ENCODE results near the gene PILRB.

The PILRB gene

DNA sequence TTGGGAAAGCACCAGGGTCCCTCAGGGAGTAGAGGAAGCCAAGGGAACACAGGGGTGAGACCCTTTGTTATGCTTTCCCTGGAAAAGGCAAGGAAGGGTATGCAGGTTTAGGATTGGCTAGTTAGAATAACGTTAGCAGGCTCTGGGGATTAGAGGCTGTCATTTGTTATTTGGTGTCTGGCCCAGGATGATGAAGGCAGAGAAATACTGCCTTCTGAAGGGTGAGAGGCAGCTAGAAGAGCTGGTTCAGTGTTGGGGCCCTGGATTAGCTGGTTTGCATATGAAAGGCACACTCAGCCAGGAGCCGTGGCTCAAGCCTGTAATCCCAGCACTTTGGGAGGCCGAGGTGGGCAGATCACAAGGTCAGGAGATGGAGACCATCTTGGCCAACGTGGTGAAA lies 12.4 kb downstream of the PILRB start:
- DNase-seq (ENCODE audit: low read depth) = no peak
- TF ChIP-seq POLR2A (IDR thresholded peaks at IDR 0.05; ENCODE audit: extremely low read depth, insufficient read length) (no peak), MYC (IDR thresholded peaks at IDR 0.05; ENCODE audit: low read depth, low read length) (no peak)
- TF ChIP-seq, protein P1, sequence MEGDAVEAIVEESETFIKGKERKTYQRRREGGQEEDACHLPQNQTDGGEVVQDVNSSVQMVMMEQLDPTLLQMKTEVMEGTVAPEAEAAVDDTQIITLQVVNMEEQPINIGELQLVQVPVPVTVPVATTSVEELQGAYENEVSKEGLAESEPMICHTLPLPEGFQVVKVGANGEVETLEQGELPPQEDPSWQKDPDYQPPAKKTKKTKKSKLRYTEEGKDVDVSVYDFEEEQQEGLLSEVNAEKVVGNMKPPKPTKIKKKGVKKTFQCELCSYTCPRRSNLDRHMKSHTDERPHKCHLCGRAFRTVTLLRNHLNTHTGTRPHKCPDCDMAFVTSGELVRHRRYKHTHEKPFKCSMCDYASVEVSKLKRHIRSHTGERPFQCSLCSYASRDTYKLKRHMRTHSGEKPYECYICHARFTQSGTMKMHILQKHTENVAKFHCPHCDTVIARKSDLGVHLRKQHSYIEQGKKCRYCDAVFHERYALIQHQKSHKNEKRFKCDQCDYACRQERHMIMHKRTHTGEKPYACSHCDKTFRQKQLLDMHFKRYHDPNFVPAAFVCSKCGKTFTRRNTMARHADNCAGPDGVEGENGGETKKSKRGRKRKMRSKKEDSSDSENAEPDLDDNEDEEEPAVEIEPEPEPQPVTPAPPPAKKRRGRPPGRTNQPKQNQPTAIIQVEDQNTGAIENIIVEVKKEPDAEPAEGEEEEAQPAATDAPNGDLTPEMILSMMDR (IDR thresholded peaks at IDR 0.05; ENCODE audit: low read depth, low read length) = no peak
- TF ChIP-seq, protein P2, sequence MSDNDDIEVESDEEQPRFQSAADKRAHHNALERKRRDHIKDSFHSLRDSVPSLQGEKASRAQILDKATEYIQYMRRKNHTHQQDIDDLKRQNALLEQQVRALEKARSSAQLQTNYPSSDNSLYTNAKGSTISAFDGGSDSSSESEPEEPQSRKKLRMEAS (IDR thresholded peaks at IDR 0.05; ENCODE audit: low read depth, low read length) = no peak
- H3K4me3 ChIP-seq (ENCODE audit: low read depth, low read length) = no peak overlapping the region

DNA sequence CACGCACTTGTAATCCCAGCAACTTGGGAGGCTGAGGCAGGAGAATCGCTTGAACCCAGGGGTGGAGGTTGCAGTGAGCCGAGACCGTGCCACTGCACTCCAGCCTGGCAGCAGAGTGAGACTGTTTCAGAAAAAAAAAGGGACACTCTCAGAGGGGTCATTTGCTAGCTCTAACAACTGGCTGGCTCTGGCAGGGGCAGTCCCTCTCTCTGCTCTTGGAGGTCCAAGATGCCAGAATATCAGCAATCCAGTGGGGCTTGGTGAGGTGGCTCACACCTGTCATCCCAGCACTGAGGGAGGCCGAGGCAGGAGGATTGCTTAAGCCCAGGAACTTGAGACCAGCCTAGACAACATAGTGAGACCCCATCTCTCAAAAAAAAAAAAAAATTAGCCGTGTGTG lies 12.8 kb downstream of the PILRB start:
- H3K4me3 ChIP-seq (ENCODE audit: low read depth, low read length) = no peak overlapping the region
- DNase-seq (ENCODE audit: low read depth) = no peak
- no peak for TF ChIP-seq MYC (IDR thresholded peaks at IDR 0.05; ENCODE audit: low read depth, low read length)
- TF ChIP-seq, protein P2 (IDR thresholded peaks at IDR 0.05; ENCODE audit: low read depth, low read length) = no peak
- TF ChIP-seq, protein P1 (IDR thresholded peaks at IDR 0.05; ENCODE audit: low read depth, low read length) = no peak
- no peak for TF ChIP-seq POLR2A (IDR thresholded peaks at IDR 0.05; ENCODE audit: extremely low read depth, insufficient read length)

DNA sequence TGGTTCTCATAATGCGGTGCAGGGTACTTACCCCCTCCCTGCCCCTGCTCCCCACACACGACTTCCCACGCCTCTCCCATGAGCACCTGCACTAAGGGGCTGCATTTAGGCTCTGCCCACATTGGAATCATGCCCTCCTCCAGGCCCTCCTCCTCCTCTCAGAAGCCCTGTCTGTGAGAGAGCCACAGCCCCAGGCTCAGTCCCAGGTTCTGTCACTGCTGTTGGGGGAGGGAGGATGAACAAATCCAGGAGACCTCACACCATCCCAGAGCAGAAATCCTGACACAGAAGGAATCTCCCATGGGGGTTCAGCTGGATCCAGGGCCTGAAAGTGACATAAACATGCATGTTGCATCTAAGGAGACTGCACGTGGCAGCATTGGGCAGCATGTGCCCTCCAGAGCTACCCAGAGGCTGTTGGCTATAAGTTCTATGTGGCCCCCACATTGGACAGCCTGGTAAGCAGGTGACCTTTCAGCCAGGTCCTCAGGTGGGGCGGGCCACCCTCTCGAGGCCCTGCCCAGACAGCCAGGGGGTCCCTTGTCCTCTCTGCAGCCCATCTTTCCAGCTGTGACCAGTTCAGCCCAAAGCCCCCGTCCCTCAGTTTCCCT lies 13.7 kb downstream of the PILRB start:
- peak overlapping the region; percentile 26 for H3K4me3 ChIP-seq (ENCODE audit: low read depth, low read length)
- TF ChIP-seq MYC (IDR thresholded peaks at IDR 0.05; ENCODE audit: low read depth, low read length) = peak; percentile 35; the same call in 1 of the 2 replicates
- peak; percentile 25 for TF ChIP-seq POLR2A (IDR thresholded peaks at IDR 0.05; ENCODE audit: extremely low read depth, insufficient read length)
- TF ChIP-seq, protein P1 (IDR thresholded peaks at IDR 0.05; ENCODE audit: low read depth, low read length) = no peak
- TF ChIP-seq, protein P2 (IDR thresholded peaks at IDR 0.05; ENCODE audit: low read depth, low read length) = peak; percentile 66; the same call in 1 of the 2 replicates
- DNase-seq (ENCODE audit: low read depth) = peak; percentile 51

DNA sequence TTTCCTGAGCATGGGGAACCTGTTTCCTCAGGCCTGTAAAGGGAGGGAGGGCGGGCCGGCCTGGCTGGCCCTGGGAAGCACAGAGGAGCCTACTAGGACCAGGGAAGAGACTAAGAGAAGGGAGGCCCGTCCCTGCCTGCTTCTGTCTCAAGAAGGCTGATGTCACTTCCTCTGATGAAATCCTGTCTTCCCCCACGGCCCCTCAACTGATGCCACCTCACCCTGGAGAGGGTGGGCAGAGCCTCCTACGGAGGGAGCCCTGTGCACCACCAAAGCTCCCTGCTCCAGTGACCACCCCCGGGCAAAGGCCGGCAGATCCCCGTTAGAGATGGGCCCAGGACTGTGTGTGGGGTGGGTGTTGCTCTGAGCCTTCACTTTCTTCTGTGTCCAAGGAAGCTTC lies 14.3 kb downstream of the PILRB start:
- DNase-seq (ENCODE audit: low read depth) = peak; percentile 99
- TF ChIP-seq, protein P1 (IDR thresholded peaks at IDR 0.05; ENCODE audit: low read depth, low read length) = no peak
- TF ChIP-seq POLR2A (IDR thresholded peaks at IDR 0.05; ENCODE audit: extremely low read depth, insufficient read length) = peak; percentile 93
- TF ChIP-seq, protein P2 (IDR thresholded peaks at IDR 0.05; ENCODE audit: low read depth, low read length) = peak; percentile 50; the same call in 1 of the 2 replicates
- peak overlapping the region; percentile 56 for H3K4me3 ChIP-seq (ENCODE audit: low read depth, low read length)

DNA sequence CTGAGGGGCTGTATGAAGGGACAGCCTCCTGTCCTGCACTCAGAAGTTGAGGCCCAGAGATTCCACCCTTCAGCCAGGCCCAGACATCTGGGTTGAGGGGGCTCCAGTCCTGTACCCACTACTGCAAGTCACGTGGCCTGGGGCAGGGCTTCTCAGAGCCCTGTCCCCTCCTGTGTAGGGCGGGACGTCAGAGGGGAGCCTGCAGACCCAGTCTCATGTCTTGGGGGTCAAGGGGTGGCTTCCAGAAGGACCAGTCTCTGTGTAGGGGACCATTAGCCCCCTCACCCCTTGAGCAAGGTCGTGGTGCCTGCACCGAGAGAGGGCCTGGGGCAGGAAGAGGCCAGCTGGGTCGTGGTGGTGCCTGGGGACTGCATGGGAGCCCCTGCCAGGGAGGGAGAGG lies 14.8 kb downstream of the PILRB start:
- peak overlapping the region; percentile 56 for H3K4me3 ChIP-seq (ENCODE audit: low read depth, low read length)
- peak; percentile 58 for DNase-seq (ENCODE audit: low read depth)
- TF ChIP-seq POLR2A (IDR thresholded peaks at IDR 0.05; ENCODE audit: extremely low read depth, insufficient read length) (no peak), MYC (IDR thresholded peaks at IDR 0.05; ENCODE audit: low read depth, low read length) (peak; percentile 61)
- TF ChIP-seq, protein P1 (IDR thresholded peaks at IDR 0.05; ENCODE audit: low read depth, low read length) = no peak
- TF ChIP-seq, protein P2 (IDR thresholded peaks at IDR 0.05; ENCODE audit: low read depth, low read length) = peak; percentile 89

Data from NB4 (cell line).